ENCODE measurements around the gene NRF1. TPM values are rescaled to one million over a fixed set of nuclear protein-coding genes. Genes with fewer than 3 reads are reported as not detected.

The NRF1 gene
- total RNA-seq, 4 donors from 2014 or later, result 12.3 to 26.2 (median 19.7) TPM

DNA sequence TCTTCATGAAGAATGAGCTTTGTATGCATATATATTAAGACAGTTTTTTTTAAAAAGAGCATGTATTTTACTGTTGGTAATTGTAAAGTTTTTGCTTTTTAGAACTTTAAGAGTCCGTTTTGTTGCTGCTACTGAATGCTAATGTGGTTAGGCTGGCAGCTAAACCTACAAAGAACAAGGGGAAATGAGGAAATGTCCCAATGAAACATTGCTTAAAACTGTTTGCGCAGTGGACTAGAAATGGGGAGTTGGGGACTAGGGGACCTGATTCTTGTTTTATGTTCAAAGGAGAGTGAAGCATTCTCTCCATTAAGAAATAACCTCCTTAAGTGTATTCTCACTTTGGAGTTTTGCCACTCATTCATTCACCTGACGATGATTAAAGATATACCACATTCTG is 5.7 kb downstream of the NRF1 start:
- Histone ChIP-seq H3K4me1 (peaks cover 0 to 59% (median 23%) of the 10 kb centered on the region in 4 donors), H3K27me3 (no peaks in the 10 kb centered on the region), H3K36me3 (no peaks in the 10 kb centered on the region), H3K27ac (no peak overlapping the region), H3K9me3 (no peaks in the 10 kb centered on the region), H3K4me3 (no peak overlapping the region)
- no peak for DNase-seq (ENCODE audit: low spot score in 2 of 2)
- no peak for TF ChIP-seq POLR2A (IDR thresholded peaks at IDR 0.05)
- TF ChIP-seq, protein P1, sequence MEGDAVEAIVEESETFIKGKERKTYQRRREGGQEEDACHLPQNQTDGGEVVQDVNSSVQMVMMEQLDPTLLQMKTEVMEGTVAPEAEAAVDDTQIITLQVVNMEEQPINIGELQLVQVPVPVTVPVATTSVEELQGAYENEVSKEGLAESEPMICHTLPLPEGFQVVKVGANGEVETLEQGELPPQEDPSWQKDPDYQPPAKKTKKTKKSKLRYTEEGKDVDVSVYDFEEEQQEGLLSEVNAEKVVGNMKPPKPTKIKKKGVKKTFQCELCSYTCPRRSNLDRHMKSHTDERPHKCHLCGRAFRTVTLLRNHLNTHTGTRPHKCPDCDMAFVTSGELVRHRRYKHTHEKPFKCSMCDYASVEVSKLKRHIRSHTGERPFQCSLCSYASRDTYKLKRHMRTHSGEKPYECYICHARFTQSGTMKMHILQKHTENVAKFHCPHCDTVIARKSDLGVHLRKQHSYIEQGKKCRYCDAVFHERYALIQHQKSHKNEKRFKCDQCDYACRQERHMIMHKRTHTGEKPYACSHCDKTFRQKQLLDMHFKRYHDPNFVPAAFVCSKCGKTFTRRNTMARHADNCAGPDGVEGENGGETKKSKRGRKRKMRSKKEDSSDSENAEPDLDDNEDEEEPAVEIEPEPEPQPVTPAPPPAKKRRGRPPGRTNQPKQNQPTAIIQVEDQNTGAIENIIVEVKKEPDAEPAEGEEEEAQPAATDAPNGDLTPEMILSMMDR (IDR thresholded peaks at IDR 0.05), result no peak
- TF ChIP-seq EP300 (IDR thresholded peaks at IDR 0.05), result no peak
- 75 to 78% methylated on average over 3 of the region's 3 CpGs for WGBS, 2 donors

DNA sequence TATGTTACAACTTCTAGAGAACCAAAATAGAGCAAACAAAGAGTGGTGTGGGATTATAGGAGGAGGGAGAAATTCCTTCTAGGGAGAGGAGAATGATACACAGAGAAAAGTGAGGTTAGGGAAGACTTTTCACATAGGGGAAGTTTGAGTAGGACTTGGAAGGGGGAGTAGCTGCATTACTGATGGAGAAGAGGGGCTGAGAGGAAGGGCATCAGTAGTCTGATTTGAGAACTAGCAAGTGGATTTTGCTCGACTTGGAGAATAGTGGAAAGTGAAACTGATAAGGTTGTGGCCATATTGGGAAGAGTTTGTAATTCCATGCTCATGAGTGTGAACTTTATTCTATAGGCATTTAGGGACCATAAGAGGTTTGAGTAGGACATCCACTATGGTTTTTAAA is 6.1 kb downstream of the NRF1 start:
- H3K27me3 ChIP-seq, result no peaks in the 10 kb centered on the region
- no peaks in the 10 kb centered on the region for H3K9me3 ChIP-seq
- no peak overlapping the region for H3K4me3 ChIP-seq
- no peak for TF ChIP-seq POLR2A (IDR thresholded peaks at IDR 0.05)
- no peak for TF ChIP-seq EP300 (IDR thresholded peaks at IDR 0.05)
- TF ChIP-seq, protein P1 (IDR thresholded peaks at IDR 0.05), result no peak
- WGBS, 2 donors, result 62 to 67% methylated on average over 1 of the region's 1 CpG
- H3K27ac ChIP-seq, result no peak overlapping the region
- DNase-seq (ENCODE audit: low spot score in 2 of 2), result no peak
- H3K36me3 ChIP-seq, result no peaks in the 10 kb centered on the region
- H3K4me1 ChIP-seq, result peaks cover 0 to 62% (median 23%) of the 10 kb centered on the region in 4 donors

DNA sequence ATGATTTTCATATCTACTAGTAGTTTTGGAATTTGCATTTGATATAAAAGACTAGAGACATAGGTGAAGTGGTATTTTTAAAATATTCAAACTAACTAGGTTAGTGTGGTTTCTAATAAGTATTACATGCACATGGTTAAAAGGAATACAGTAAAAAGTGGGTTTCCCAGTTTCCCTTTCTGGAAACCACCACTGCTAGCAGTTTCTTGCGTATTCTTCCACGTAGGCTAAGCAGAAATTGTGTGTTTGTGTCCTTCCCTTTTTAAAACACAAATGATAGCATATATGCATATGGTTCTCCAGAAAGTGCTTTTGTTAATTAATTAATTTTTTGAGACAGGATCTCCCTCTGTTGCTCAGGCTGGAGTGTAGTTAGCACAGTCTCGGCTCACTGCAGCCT is 15.4 kb downstream of the NRF1 start:
- 86 to 92% methylated on average over 3 of the region's 3 CpGs for WGBS, 2 donors
- Histone ChIP-seq H3K4me3 (no peak overlapping the region), H3K9me3 (no peaks in the 10 kb centered on the region), H3K27me3 (no peaks in the 10 kb centered on the region), H3K27ac (no peak overlapping the region), H3K36me3 (no peaks in the 10 kb centered on the region), H3K4me1 (peaks cover 0 to 41% (median 4%) of the 10 kb centered on the region in 4 donors)
- TF ChIP-seq, protein P1 (IDR thresholded peaks at IDR 0.05), result no peak
- TF ChIP-seq EP300 (IDR thresholded peaks at IDR 0.05) (no peak), POLR2A (IDR thresholded peaks at IDR 0.05) (no peak)
- DNase-seq (ENCODE audit: low spot score in 2 of 2), result no peak

DNA sequence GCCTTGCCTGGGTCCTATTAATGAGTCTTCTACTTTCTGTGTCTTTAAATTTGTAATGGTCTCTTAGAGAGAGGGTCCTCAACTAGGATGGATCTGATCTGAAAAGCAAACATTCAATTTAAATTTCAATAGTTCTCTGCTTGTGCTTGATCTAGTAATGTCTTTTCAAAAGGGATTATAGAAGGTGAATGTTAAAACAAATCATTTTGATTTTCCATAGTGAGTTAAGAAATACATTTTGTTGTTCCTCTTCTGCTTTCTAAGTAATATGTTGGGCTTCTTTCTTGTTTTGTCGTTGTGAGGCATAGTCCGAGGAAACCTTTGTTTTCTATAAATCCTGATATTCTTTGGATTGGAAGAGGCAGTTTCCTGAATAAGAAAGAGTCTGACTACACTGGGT is 18.8 kb downstream of the NRF1 start:
- no peak overlapping the region for H3K27ac ChIP-seq
- no peak overlapping the region for H3K4me3 ChIP-seq
- WGBS, 2 donors, result 35 to 39% methylated on average over 2 of the region's 2 CpGs
- H3K27me3 ChIP-seq, result no peaks in the 10 kb centered on the region
- no peaks in the 10 kb centered on the region for H3K36me3 ChIP-seq
- no peak for DNase-seq (ENCODE audit: low spot score in 2 of 2)
- H3K4me1 ChIP-seq, result peaks cover 0 to 31% (median 4%) of the 10 kb centered on the region in 4 donors
- no peak for TF ChIP-seq POLR2A (IDR thresholded peaks at IDR 0.05)
- TF ChIP-seq EP300 (IDR thresholded peaks at IDR 0.05), result no peak
- TF ChIP-seq, protein P1 (IDR thresholded peaks at IDR 0.05), result no peak
- no peaks in the 10 kb centered on the region for H3K9me3 ChIP-seq

DNA sequence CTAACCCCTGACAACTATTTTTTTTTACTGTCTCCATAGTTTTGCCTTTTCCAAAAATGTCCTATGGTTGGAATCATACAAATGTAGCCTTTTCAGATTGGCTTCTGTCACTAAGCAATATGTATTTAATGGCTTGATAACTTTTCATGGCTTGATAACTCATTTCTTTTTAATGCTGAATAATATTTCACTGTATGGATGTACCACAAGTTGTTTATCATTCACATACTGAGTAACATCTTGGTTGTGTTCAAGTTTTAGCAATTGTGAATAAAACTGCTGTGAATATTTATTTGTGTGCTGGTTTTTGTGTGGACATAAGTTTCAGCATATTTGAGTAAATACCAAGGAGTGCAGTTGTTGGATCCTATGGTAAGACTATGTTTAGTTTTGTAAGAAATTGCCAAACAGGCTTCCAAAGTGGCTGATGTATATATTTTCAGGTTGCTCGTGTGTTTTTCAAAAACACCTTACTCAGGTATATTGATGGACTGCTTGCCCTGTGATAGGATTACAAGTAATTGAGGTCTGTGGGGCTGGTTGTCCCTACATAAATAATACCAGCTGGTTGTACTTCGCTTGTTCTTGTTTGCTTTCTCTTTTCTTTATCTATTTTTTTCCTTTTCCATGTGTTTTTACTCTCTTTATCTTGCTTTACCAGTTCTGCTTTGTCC is 23.0 kb downstream of the NRF1 start:
- H3K4me1 ChIP-seq, result peaks cover 0 to 35% (median 1%) of the 10 kb centered on the region in 4 donors
- H3K4me3 ChIP-seq, result no peak overlapping the region
- no peaks in the 10 kb centered on the region for H3K36me3 ChIP-seq
- TF ChIP-seq EP300 (IDR thresholded peaks at IDR 0.05) (no peak), POLR2A (IDR thresholded peaks at IDR 0.05) (no peak)
- TF ChIP-seq, protein P1 (IDR thresholded peaks at IDR 0.05), result no peak
- 88 to 93% methylated on average over 2 of the region's 2 CpGs for WGBS, 2 donors
- H3K27ac ChIP-seq, result no peak overlapping the region
- no peak for DNase-seq (ENCODE audit: low spot score in 2 of 2)
- H3K9me3 ChIP-seq, result no peaks in the 10 kb centered on the region
- H3K27me3 ChIP-seq, result no peaks in the 10 kb centered on the region

Data from tibial nerve (tissue), 4 donors.